ENCODE measurements around the gene LRWD1. TPM values are rescaled to one million over a fixed set of nuclear protein-coding genes. Genes with fewer than 3 reads are reported as not detected.

The LRWD1 gene
- total RNA-seq, 1 experiment from 2014 or later, result 18.0 TPM

GRCh38 chr7:102460467-102460866 lies 4.3 kb upstream of the LRWD1 start:
- no peaks in the 10 kb centered on the region for H3K9me3 Mint-ChIP-seq (ENCODE audit: low read depth, unreplicated experiment)
- no peak for DNase-seq
- H3K27me3 Mint-ChIP-seq (ENCODE audit: unreplicated experiment), result no peaks in the 10 kb centered on the region
- H3K36me3 Mint-ChIP-seq (ENCODE audit: insufficient read depth, unreplicated experiment), result peaks cover 27% of the 10 kb centered on the region
- H3K4me1 Mint-ChIP-seq (ENCODE audit: low read depth, unreplicated experiment), result peaks cover 9% of the 10 kb centered on the region
- CTCF ChIA-PET, result no interaction called here
- intact Hi-C loops (cut with micrococcal nuclease; ENCODE audit: unreplicated experiment), result no loop called here
- H3K27ac Mint-ChIP-seq (ENCODE audit: unreplicated experiment), result no peak overlapping the region
- TF ChIP-seq CTCF (IDR thresholded peaks at IDR 0.05; ENCODE audit: unreplicated experiment), result no peak
- no TSS peak for BruUV-seq (replicated peaks)
- no peak overlapping the region for H3K4me3 Mint-ChIP-seq (ENCODE audit: low read depth, unreplicated experiment)

DNA sequence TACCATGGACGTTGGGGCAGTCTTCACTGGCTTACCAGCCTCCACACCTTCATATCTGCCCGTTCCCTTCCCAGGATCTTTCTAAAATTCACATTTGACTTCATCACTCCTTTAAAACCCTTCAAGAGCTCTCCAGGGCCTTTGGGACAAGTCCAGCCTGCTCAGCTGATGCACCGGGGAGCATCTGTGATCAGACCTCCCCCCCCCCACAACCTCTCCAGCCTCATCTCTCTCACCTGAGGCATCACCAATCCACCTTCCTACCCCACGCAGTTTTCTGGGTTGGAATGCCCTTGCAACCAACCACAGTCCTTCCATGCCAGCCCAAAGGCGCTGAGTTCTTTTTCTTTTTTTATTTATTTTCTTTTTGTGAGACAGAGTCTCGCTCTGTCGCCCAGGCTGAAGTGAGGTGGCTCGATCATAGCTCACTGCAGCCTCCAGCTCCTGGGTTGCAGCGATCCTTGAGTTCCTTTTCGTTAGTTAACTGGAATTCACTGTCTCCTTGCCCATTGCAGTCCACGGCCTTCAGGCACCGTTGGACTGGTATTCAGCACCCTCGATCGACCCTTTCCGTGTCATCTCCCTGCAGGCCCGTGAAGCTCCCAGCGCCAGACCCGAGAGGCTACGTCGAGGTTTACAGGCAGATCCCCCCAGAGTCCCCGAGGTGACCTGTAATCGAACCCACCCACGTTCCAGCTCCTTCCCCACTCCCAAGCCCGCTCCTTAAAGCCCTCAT lies 775 bp upstream of the LRWD1 start:
- intact Hi-C loops (cut with micrococcal nuclease; ENCODE audit: unreplicated experiment), result no loop called here
- no peaks in the 10 kb centered on the region for H3K27me3 Mint-ChIP-seq (ENCODE audit: unreplicated experiment)
- peaks cover 9% of the 10 kb centered on the region for H3K4me1 Mint-ChIP-seq (ENCODE audit: low read depth, unreplicated experiment)
- no peaks in the 10 kb centered on the region for H3K9me3 Mint-ChIP-seq (ENCODE audit: low read depth, unreplicated experiment)
- H3K4me3 Mint-ChIP-seq (ENCODE audit: low read depth, unreplicated experiment), result peak overlapping the region; percentile 84
- DNase-seq, result no peak
- H3K36me3 Mint-ChIP-seq (ENCODE audit: insufficient read depth, unreplicated experiment), result peaks cover 43% of the 10 kb centered on the region
- CTCF ChIA-PET, result interaction anchor here (0.6 kb wide), 1 partner anchor 14 kb away, joined by 3 read pairs; no protein-coding TSS in a partner anchor
- no peak for TF ChIP-seq CTCF (IDR thresholded peaks at IDR 0.05; ENCODE audit: unreplicated experiment)
- BruUV-seq (replicated peaks), result no TSS peak
- H3K27ac Mint-ChIP-seq (ENCODE audit: unreplicated experiment), result peak overlapping the region; percentile 68

- no peak for TF ChIP-seq CTCF (IDR thresholded peaks at IDR 0.05; ENCODE audit: unreplicated experiment)
- Mint-ChIP-seq H3K4me1 (ENCODE audit: low read depth, unreplicated experiment) (peaks cover 9% of the 10 kb centered on the region), H3K27me3 (ENCODE audit: unreplicated experiment) (no peaks in the 10 kb centered on the region), H3K9me3 (ENCODE audit: low read depth, unreplicated experiment) (no peaks in the 10 kb centered on the region), H3K27ac (ENCODE audit: unreplicated experiment) (no peak overlapping the region), H3K36me3 (ENCODE audit: insufficient read depth, unreplicated experiment) (peaks cover 45% of the 10 kb centered on the region), H3K4me3 (ENCODE audit: low read depth, unreplicated experiment) (peak overlapping the region; percentile 84)
- CTCF ChIA-PET, result no interaction called here
- intact Hi-C loops (cut with micrococcal nuclease; ENCODE audit: unreplicated experiment), result no loop called here
- DNase-seq, result no peak
- no TSS peak for BruUV-seq (replicated peaks)
Measured at GRCh38 chr7:102466097-102466496, 1.3 kb downstream of the LRWD1 start.

GRCh38 chr7:102467581-102468477 lies 3.0 kb downstream of the LRWD1 start:
- DNase-seq, result no peak
- BruUV-seq (replicated peaks), result no TSS peak
- intact Hi-C loops (cut with micrococcal nuclease; ENCODE audit: unreplicated experiment), result no loop called here
- Mint-ChIP-seq H3K4me3 (ENCODE audit: low read depth, unreplicated experiment) (no peak overlapping the region), H3K9me3 (ENCODE audit: low read depth, unreplicated experiment) (no peaks in the 10 kb centered on the region), H3K36me3 (ENCODE audit: insufficient read depth, unreplicated experiment) (peaks cover 38% of the 10 kb centered on the region), H3K27me3 (ENCODE audit: unreplicated experiment) (no peaks in the 10 kb centered on the region), H3K4me1 (ENCODE audit: low read depth, unreplicated experiment) (peaks cover 9% of the 10 kb centered on the region), H3K27ac (ENCODE audit: unreplicated experiment) (no peak overlapping the region)
- no peak for TF ChIP-seq CTCF (IDR thresholded peaks at IDR 0.05; ENCODE audit: unreplicated experiment)
- CTCF ChIA-PET, result interaction anchor here (0.6 kb wide), 2 partner anchors 12 to 131 kb away, joined by 3 read pairs; no protein-coding TSS in a partner anchor
